ENCODE measurements around the gene PRDM15.

GRCh38 chr21:41917531-41917930 lies 38.4 kb upstream of the PRDM15 start:
- TF ChIP-seq CTCF (optimal IDR thresholded peaks at IDR 0.05 in 1 of 3, IDR thresholded peaks at IDR 0.05 in 1 of 3, conservative IDR thresholded peaks at IDR 0.05 in 1 of 3; ENCODE audit: extremely low read depth in 1 of 3, insufficient read depth in 2 of 3, low read length in 3 of 3), result no peak
- no peak for TF ChIP-seq EZH2 (IDR thresholded peaks at IDR 0.05; ENCODE audit: low read length)
